Nephron (organoid): ENCODE results near the gene USP3.

Experiments
- H3K27ac Mint-ChIP-seq, 3 experiments: 2 replicates each; pipeline ENCODE4 v1.8.0; 2020; ENCODE audit warnings: mixed read lengths in 3 of 3, mild to moderate bottlenecking in 2 of 3, moderate library complexity in 1 of 3
- H3K27me3 Mint-ChIP-seq: 2 replicates; pipeline ENCODE4 v1.8.0; 2021; ENCODE audit warnings: low read depth, mild to moderate bottlenecking, moderate library complexity, mixed read lengths
- H3K36me3 Mint-ChIP-seq: 2 replicates; pipeline ENCODE4 v1.8.0; 2020; ENCODE audit warnings: low read depth, mixed read lengths
- H3K4me1 Mint-ChIP-seq: 2 replicates; pipeline ENCODE4 v1.8.0; 2020; ENCODE audit warnings: mixed read lengths
- H3K4me3 Mint-ChIP-seq, 3 experiments: 2 replicates each; pipeline ENCODE4 v1.8.0; 2020; ENCODE audit warnings: mild to moderate bottlenecking in 3 of 3, mixed read lengths in 3 of 3, moderate library complexity in 2 of 3
- H3K9me3 Mint-ChIP-seq: 2 replicates; pipeline ENCODE4 v1.8.0; 2020; ENCODE audit warnings: mixed read lengths
- TF ChIP-seq, protein P1 (sequence below), 3 experiments: fragments of 200-600 bp; sonication (generic); IDR thresholded peaks; one replicate each; pipeline ENCODE4 v1.5.0; 2021; ENCODE audit warnings: antibody characterized with exemption in 3 of 3; ENCODE audit not compliant: unreplicated experiment in 3 of 3

USP3 gene

DNA sequence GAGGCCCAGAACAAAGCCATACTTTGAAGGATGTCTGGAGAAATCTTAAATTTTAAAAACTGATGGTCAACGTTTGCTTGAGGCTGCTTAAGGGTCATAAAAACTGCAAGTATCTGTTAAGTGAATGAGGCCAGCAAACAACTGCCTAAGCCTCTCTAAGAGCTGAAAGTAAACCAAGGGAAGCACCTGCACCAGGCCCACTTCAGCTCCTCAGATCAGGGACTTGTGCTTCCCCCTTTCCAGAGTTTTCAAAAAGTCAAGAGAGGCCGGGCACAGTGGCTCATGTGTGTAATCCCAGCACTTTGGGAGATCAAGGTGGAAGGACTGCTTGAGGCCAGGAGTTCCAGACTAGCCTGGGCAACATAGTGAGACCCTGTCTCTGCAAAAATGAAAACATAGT lies 101.9 kb downstream of the USP3 start:
- H3K36me3 Mint-ChIP-seq: peaks cover 36% of the 10 kb centered on the region
- no peak overlapping the region for H3K27ac Mint-ChIP-seq
- no peaks in the 10 kb centered on the region for H3K9me3 Mint-ChIP-seq
- H3K4me3 Mint-ChIP-seq: no peak overlapping the region
- TF ChIP-seq, protein P1, sequence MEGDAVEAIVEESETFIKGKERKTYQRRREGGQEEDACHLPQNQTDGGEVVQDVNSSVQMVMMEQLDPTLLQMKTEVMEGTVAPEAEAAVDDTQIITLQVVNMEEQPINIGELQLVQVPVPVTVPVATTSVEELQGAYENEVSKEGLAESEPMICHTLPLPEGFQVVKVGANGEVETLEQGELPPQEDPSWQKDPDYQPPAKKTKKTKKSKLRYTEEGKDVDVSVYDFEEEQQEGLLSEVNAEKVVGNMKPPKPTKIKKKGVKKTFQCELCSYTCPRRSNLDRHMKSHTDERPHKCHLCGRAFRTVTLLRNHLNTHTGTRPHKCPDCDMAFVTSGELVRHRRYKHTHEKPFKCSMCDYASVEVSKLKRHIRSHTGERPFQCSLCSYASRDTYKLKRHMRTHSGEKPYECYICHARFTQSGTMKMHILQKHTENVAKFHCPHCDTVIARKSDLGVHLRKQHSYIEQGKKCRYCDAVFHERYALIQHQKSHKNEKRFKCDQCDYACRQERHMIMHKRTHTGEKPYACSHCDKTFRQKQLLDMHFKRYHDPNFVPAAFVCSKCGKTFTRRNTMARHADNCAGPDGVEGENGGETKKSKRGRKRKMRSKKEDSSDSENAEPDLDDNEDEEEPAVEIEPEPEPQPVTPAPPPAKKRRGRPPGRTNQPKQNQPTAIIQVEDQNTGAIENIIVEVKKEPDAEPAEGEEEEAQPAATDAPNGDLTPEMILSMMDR (IDR thresholded peaks at IDR 0.05; ENCODE audit: unreplicated experiment in 3 of 3): no peak
- H3K4me1 Mint-ChIP-seq: peaks cover 41% of the 10 kb centered on the region
- H3K27me3 Mint-ChIP-seq: peaks cover 17% of the 10 kb centered on the region

DNA sequence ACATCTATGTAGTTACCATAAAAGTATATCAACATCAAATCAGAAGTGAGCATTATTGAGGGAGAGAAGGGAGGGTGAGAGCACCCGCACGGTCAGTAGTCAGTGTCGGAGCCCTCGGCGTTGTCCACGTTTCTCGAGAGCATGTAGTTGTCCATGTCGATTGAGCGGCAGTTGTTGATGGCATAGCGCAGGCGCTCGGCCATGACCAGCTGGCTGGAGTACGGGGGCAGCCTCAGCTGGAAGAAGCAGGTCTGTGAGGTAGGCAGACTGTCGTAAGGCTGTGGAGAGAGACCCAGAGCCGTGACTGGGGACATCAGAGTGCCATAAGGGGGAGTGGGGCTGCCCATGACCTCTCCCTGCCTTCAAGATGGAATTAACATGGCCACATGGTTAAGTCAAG lies 104.6 kb downstream of the USP3 start:
- H3K36me3 Mint-ChIP-seq: peaks cover 56% of the 10 kb centered on the region
- no peaks in the 10 kb centered on the region for H3K9me3 Mint-ChIP-seq
- no peak overlapping the region for H3K4me3 Mint-ChIP-seq
- TF ChIP-seq, protein P1 (IDR thresholded peaks at IDR 0.05; ENCODE audit: unreplicated experiment in 3 of 3): no peak
- H3K27me3 Mint-ChIP-seq: peaks cover 7% of the 10 kb centered on the region
- peaks cover 47% of the 10 kb centered on the region for H3K4me1 Mint-ChIP-seq
- H3K27ac Mint-ChIP-seq: peak overlapping the region in 2 of 3 experiments; percentile 15 to 34

DNA sequence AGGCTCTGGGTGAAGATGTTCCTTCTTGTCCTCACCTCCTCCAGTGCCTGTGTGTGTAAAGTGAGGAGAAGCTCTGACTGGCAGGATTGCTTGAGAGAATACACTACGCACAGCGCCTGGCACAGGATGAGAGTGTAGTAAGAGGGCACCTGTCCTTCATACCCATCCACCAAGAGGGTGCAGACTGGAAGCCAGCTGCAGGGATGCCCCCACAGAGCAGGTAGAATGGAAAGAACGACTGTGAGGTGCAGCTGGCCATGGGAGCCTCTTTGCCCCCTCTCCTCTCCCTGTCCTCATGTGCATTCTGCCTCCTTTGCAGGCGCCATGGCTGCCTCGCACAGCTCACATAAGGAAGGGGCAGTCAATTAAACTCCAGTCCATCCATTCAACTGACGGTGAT lies 105.1 kb downstream of the USP3 start:
- H3K4me1 Mint-ChIP-seq: peaks cover 47% of the 10 kb centered on the region
- no peak overlapping the region for H3K4me3 Mint-ChIP-seq
- peak overlapping the region in 2 of 3 experiments; percentile 15 to 61 for H3K27ac Mint-ChIP-seq
- no peaks in the 10 kb centered on the region for H3K9me3 Mint-ChIP-seq
- TF ChIP-seq, protein P1 (IDR thresholded peaks at IDR 0.05; ENCODE audit: unreplicated experiment in 3 of 3): no peak
- H3K27me3 Mint-ChIP-seq: peaks cover 7% of the 10 kb centered on the region
- peaks cover 59% of the 10 kb centered on the region for H3K36me3 Mint-ChIP-seq

DNA sequence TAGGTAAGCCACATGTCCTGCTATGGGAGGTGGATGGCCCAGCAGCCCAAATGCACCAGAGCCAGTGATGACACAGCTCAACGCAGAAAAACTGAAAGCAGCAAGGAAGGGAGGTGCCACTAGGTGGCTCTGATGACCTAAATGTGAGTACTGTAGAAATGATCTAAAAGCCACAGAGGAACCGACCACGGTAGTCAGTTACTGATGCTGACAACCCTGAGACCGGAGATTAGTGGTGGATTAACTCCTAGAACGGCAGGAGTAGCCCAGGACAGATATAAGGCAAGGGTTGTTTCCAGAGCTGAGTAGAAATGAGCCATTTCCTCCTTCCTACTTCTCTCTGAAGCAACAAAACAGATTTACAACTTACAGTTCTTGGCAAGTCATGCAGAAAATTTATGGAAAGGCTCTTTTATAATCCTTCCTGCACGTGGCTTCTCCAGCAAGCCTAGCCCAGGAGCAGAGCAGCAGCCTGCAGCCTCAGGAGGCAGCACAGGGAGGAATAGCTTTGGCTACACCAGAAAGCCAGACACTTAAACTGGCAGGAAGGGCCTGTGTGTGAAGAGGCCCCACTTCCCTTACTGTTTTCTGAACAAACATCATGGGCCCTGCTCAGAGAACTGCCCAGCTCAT lies 105.9 kb downstream of the USP3 start:
- H3K9me3 Mint-ChIP-seq: no peaks in the 10 kb centered on the region
- TF ChIP-seq, protein P1 (IDR thresholded peaks at IDR 0.05; ENCODE audit: unreplicated experiment in 3 of 3): peak; percentile 64 to 80 (median 74)
- H3K27me3 Mint-ChIP-seq: peaks cover 11% of the 10 kb centered on the region
- peaks cover 47% of the 10 kb centered on the region for H3K4me1 Mint-ChIP-seq
- H3K36me3 Mint-ChIP-seq: peaks cover 66% of the 10 kb centered on the region
- peak overlapping the region; percentile 47 to 61 (median 50) for H3K4me3 Mint-ChIP-seq
- H3K27ac Mint-ChIP-seq: peak overlapping the region; percentile 96 to 98 (median 96)

DNA sequence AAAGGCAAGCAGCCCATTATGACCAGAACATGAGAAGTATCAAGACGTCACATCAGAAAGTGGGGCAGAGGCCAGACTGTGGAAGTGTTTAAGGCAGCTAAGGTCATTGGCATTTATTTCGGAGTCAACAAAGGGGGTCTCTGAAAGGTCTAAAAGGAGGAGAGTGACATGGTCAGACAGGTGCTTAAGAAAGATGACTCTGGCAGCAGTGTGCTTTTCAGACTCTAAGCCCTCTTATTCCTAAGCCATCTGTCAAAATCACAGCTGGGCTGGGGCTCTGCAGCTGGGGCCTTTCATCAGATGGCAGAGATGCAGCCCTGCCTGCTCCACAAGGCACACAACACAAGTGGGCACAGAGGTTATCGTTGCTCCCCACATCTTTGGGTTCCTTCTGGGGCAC lies 106.8 kb downstream of the USP3 start:
- Mint-ChIP-seq H3K4me1 (peaks cover 47% of the 10 kb centered on the region), H3K27me3 (peaks cover 9% of the 10 kb centered on the region), H3K27ac (peak overlapping the region; percentile 96 to 98 (median 96)), H3K4me3 (peak overlapping the region in 2 of 3 experiments; percentile 17 to 48), H3K9me3 (no peaks in the 10 kb centered on the region), H3K36me3 (peaks cover 70% of the 10 kb centered on the region)
- TF ChIP-seq, protein P1 (IDR thresholded peaks at IDR 0.05; ENCODE audit: unreplicated experiment in 3 of 3): no peak

DNA sequence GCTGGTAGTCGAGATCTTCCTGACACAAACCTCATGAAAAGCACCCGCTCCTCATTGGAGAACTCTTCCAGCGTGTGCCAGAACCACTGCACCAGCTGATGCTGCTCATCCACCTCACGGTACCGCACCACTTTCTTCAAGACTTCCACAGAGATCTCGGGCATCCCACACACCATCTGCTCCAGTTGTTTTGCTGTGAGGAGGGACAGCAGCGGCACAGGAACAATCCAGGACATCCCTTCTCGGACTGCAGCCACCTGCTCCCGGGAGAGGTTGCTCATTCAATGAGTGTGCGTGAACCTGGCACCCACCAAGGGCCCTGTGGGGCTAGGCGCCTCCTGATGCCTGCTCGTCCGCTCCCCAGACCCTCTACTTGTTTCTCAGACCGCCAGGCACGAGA lies 107.9 kb downstream of the USP3 start:
- H3K4me3 Mint-ChIP-seq: no peak overlapping the region
- peaks cover 5% of the 10 kb centered on the region for H3K27me3 Mint-ChIP-seq
- H3K4me1 Mint-ChIP-seq: peaks cover 47% of the 10 kb centered on the region
- TF ChIP-seq, protein P1 (IDR thresholded peaks at IDR 0.05; ENCODE audit: unreplicated experiment in 3 of 3): no peak
- peaks cover 72% of the 10 kb centered on the region for H3K36me3 Mint-ChIP-seq
- H3K27ac Mint-ChIP-seq: peak overlapping the region; percentile 80 to 98 (median 96)
- no peaks in the 10 kb centered on the region for H3K9me3 Mint-ChIP-seq
